ENCODE results near the gene FBXO11.
"Not testable (repeated sequence)": the region's sequence is repeated elsewhere in the genome, so short reads cannot be mapped to it uniquely, and the experiment has no call there.

The FBXO11 gene

GRCh38 chr2:47906157-47907038 is at the start of gene FBXO11:
FBXO11 (minus strand) TSS chr2:47906498; CDS start chr2:47905720, 778 bp downstream.
- peak; percentile 87 for DNase-seq

- no peak for DNase-seq
These were observed 44.3 kb upstream of the FBXO11 start for GRCh38 chr2:47950340-47951301.

- no peak for DNase-seq
These were observed 40.3 kb upstream of the FBXO11 start for GRCh38 chr2:47946593-47946992.

- no peak for DNase-seq
These were observed 38.9 kb upstream of the FBXO11 start for GRCh38 chr2:47945046-47945781.

- DNase-seq: no peak
These were observed 35.6 kb upstream of the FBXO11 start for GRCh38 chr2:47941936-47942335.

GRCh38 chr2:47937677-47938076 is 31.4 kb upstream of the FBXO11 start:
- DNase-seq: no peak

GRCh38 chr2:47935071-47935470 is 28.8 kb upstream of the FBXO11 start:
- DNase-seq: no peak

GRCh38 chr2:47918043-47918442 is 11.7 kb upstream of the FBXO11 start:
- no peak for DNase-seq

- no peak for DNase-seq
These were observed 11.1 kb upstream of the FBXO11 start for GRCh38 chr2:47917276-47917961.

- no peak for DNase-seq
These were observed 10.1 kb upstream of the FBXO11 start for GRCh38 chr2:47916412-47916811.

- not testable (repeated sequence) for DNase-seq
These were observed 4.4 kb upstream of the FBXO11 start for GRCh38 chr2:47910662-47911061.

GRCh38 chr2:47908682-47909081 is 2.4 kb upstream of the FBXO11 start:
- no peak for DNase-seq

- peak; percentile 28 for DNase-seq
These were observed 912 bp upstream of the FBXO11 start for GRCh38 chr2:47907039-47907781.

GRCh38 chr2:47905386-47906156 is 727 bp downstream of the FBXO11 start:
- DNase-seq: peak; percentile 53

- no peak for DNase-seq
These were observed 2.4 kb downstream of the FBXO11 start for GRCh38 chr2:47903781-47904490.

GRCh38 chr2:47901892-47902291 is 4.4 kb downstream of the FBXO11 start:
- DNase-seq: not testable (repeated sequence)

GRCh38 chr2:47900857-47901256 is 5.4 kb downstream of the FBXO11 start:
- DNase-seq: no peak

GRCh38 chr2:47899915-47900816 is 6.1 kb downstream of the FBXO11 start:
- no peak for DNase-seq

All from stimulated activated CD4-positive, alpha-beta T cell treated with anti-CD3 and anti-CD28 coated beads, Interleukin-12 subunit alpha, Interleukin-12 subunit beta, amount 100 ng/mL, for 4 hours (primary cell).